Omental fat pad (tissue), 4 donors: ENCODE measurements around the gene SMC4. TPM values are rescaled to one million over a fixed set of nuclear protein-coding genes. Genes with fewer than 3 reads are reported as not detected.

Experiments
- ATAC-seq: fragments of 150-250 bp; one replicate; pipeline ENCODE4 v1.9.1; 2016; ENCODE audit warnings: mild to moderate bottlenecking, moderate library complexity; ENCODE audit not compliant: low FRiP score
- DNase-seq: peaks from one replicate; pipeline ENCODE4 v3.0.0-alpha.2; 2019; ENCODE audit warnings: low spot score
- CTCF ChIP-seq, 3 donors: fragments of 450-650 bp; IDR thresholded peaks; one replicate each; pipeline ENCODE4 v1.5.1; 2016 to 2017; ENCODE audit warnings: antibody characterized with exemption in 3 of 3, mild to moderate bottlenecking in 3 of 3, moderate library complexity in 2 of 3
- total RNA-seq, 4 donors: library from RNA; depleted of rRNA; stranded (reverse); fragments of >200 nt; gene quantifications; one replicate each; pipeline ENCODE4 v1.1.0, GENCODE V29; 2016

SMC4 gene
- total RNA-seq, 4 donors from 2014 or later, result 12.7 to 33.1 (median 16.7) TPM

GRCh38 chr3:160395297-160395696 is 4.2 kb upstream of the SMC4 start:
- ATAC-seq, result no peak
- no peak for DNase-seq

GRCh38 chr3:160398820-160399124 is 678 bp upstream of the SMC4 start:
- ATAC-seq (peak; percentile 24), DNase-seq (no peak)
- TF ChIP-seq CTCF (IDR thresholded peaks at IDR 0.05), result no peak

More at GRCh38 chr3:160395297-160395696, 4.2 kb upstream of the SMC4 start:
- no peak for TF ChIP-seq CTCF (IDR thresholded peaks at IDR 0.05)

- ATAC-seq (peak; percentile 4), DNase-seq (peak; percentile 29)
- TF ChIP-seq CTCF (IDR thresholded peaks at IDR 0.05), result no peak
Measured at GRCh38 chr3:160400030-160400701, 716 bp downstream of the SMC4 start.

- ATAC-seq (peak; percentile 14), DNase-seq (no peak)
- TF ChIP-seq CTCF (IDR thresholded peaks at IDR 0.05), result no peak
Measured at GRCh38 chr3:160400702-160401150, 1.3 kb downstream of the SMC4 start.

- DNase-seq, result no peak
- no peak for ATAC-seq
- no peak for TF ChIP-seq CTCF (IDR thresholded peaks at IDR 0.05)
Measured at GRCh38 chr3:160401291-160402095, 2.0 kb downstream of the SMC4 start.

- no peak for ATAC-seq
Measured at GRCh38 chr3:160402221-160403027, 3.0 kb downstream of the SMC4 start.

More at GRCh38 chr3:160402221-160403027, 3.0 kb downstream of the SMC4 start:
- no peak for TF ChIP-seq CTCF (IDR thresholded peaks at IDR 0.05)
- no peak for DNase-seq
